ACHN (cell line): Measurements from ENCODE around the gene ATOH7.
"Not testable (repeated sequence)": the region's sequence is repeated elsewhere in the genome, so short reads cannot be mapped to it uniquely, and the experiment has no call there.

ENCODE experiments used
- DNase-seq: peaks from one replicate; pipeline ENCODE4 v3.0.0-alpha.2; 2015
- in situ Hi-C: cut with HindIII; loops from 2 replicates; pipeline ENCODE4 v1.10.0; 2017; ENCODE audit warnings: low sequenced_read_pairs, low pct_ligation_motif_present, low pct_unique_long_range_greater_than_20kb

The ATOH7 gene

DNA sequence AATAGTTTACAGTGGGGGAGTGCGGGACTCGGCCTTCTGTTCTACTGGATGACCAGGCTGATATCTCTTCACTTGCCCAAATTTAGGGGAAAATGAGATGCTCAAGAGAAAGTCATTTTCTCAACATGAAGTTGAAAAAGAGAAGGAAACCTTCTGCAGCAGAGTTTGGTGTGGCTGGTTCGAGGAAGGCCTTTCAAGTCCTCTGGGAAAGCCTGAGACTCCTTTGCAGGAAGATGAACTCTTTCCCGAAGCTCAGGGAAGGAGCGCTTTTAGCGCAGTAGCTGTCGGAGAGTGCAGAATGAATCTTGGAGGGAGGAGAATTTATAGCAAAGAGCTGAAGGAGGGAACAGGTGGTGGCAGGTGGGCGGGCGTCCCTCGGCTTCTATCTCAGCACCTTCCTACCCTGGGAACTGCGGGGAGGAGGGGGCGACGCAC, at the start of gene ATOH7:
ATOH7 (minus strand) TSS at position 297 of the 435 bp plus-strand sequence. CDS start 436 bp downstream, outside the sequence.
- in situ Hi-C loops: no loop called here
- no peak for DNase-seq

DNA sequence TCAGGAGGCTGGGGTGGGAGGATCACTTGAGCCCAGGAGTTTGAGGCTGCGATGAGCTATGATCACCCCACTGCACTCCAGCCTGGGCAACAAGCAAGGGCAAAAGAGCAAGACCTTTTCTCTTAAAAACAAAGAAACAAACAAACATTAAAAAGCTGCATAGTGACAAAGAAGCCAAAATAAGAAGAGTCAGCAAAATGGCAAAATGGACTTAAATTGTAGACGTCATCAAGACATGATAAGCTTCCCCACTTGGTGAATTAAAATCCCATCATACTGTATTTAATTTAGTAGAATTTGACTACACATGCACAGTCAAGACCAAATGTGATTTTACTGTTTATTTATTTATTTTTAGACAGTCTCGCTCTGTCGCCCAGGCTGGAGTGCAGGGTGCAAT, 48.8 kb upstream of the ATOH7 start:
- in situ Hi-C loops: no loop called here
- DNase-seq: no peak

DNA sequence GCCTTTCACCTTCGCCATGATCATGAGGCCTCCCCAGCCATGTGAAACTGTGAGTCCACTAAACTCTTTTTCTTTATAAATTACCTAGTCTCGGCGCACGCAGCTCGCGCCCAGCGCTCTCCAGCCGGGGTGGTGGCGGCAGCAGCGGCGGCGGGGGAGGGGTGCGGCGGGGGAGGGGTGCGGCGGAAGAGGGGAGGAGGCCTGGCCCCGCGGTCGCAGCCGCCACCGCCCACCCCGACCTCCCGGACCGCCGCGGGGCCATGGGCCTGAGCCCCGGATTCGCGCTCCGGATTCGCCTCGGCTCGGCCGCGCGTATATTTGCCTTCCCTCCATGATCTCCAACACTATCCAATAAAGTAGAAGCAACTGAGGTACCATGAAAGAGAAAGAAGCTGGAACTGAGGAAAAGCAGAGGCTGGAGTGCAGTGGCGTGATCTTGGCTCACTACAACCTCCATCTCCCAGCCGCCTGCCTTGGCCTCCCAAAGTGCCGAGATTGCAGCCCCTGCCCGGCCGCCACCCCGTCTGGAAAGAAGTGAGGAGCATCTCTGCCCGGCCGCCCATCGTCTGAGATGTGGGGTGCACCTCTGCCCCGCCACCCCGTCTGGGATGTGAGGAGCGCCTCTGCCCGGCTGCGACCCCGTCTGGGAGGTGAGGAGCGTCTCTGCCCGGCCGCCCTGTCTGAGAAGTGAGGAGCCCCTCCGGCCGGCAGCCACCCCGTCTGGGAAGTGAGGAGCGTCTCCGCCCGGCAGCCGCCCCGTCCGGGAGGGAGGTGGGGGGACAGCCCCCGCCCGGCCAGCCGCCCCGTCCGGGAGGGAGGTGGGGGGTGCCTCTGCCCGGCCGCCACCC, 47.2 kb upstream of the ATOH7 start:
- in situ Hi-C loops, DNase-seq: not testable (repeated sequence)

DNA sequence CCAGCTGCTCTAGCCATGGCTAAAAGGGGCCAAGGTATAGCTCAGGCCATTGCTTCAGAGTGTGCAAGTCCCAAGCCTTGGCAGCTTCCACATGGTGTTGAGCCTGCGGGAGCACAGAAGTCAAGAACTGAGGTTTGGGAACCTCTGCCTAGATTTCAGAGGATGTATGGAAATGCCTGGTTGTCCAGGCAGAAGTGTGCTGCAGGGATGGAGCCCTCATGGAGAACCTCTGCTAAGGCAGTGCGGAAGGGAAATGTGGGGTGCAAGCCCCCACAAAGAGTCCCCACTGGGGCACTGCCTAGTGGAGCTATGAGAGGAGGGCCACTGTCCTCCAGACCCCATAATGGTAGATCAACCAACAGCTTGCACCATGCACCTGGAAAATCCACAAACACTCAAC, 45.9 kb upstream of the ATOH7 start:
- in situ Hi-C loops, DNase-seq: not testable (repeated sequence)

DNA sequence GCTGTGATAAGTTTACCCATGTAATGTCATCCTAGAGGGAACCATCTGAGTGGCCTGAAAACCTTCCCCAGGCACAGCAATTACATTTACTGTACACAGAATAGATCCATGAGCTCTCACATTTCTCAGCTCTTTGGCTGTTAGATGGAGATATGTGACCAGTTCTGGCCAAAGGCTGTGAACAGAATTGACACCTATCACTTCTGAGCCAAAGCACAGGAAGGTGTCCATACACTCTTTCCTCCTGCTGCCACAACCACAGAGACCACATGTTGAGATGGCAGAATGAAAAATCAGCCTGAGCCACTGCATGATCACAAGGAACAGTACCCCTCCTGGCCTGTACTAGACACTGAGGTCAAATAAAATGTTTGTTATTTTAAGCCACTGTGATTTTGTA, 44.3 kb upstream of the ATOH7 start:
- in situ Hi-C loops: no loop called here
- DNase-seq: no peak

DNA sequence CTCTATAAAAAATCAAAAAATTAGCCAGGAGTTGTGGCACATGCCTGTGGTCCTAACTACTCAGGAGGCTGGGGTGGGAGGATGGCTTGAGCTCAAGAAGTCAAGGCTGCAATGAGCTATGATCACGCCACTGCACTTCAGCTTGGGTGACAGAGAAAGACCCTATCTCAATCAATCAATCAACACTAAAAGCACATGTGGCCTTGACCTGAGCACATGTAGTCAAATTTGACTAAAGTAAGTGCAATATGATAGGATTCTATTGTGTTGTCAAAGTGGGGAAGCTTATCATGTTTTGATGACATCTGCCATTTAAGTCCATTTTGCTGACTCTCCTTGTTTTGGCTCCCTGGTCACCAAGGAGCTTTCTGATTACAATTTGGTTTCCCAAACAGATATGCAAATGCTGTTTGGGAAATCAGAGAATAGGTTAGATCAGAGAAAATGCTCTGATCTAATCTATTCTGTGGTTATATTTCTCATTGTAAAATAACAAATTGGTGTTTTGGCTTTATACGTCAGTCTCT, 43.8 kb upstream of the ATOH7 start:
- in situ Hi-C loops: no loop called here
- no peak for DNase-seq

DNA sequence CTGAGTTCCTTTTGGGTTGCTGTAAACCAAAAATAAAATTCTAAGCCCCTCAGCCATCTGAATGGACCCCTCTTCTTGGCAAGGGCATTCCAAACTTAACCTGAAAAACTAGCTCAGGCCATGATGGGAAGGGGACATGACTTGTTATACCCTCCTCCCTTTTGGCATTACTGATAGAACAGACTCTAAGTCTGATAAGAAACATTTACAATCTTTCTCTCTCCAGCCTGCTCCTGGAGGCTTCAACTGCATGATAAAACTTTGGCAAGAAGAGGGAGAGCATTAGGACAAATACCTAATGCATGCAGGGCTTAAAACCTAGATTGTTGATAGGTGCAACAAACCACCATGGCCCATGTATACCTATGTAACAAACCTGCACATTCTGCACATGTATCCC, 40.9 kb upstream of the ATOH7 start:
- in situ Hi-C loops: no loop called here
- DNase-seq: no peak

DNA sequence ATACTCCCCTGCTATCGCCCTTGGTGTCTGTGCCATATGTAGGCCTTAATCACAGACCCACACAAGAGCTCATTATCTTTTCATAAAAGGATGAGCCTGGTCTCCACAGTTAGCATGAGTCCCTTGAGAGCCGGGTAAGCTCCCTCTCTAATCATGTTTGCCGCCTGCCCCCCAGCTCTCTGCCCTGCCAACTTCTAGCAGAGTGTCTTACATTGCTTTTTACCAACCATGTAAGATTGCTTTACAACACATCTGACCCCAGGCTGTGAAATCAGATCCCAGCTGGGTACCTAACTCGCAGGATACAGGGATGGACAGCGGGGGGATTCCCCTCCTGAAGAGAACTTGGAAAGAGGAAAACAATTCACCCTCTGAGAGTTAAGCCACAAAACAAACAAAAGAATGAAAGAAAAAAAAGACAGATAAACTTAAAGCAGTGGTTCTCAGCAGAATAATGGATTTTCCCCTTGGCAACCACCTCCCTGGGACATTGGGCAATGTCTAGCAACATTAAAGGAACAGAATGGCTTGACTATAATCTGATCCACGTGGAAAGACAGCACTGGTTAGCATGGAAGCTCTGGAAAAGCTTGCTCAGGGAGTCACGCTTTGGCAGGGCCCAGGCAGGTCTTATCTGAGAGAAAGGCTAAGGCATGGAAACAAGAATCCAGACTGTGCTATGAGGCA, 39.4 kb upstream of the ATOH7 start:
- DNase-seq: no peak
- in situ Hi-C loops: no loop called here

DNA sequence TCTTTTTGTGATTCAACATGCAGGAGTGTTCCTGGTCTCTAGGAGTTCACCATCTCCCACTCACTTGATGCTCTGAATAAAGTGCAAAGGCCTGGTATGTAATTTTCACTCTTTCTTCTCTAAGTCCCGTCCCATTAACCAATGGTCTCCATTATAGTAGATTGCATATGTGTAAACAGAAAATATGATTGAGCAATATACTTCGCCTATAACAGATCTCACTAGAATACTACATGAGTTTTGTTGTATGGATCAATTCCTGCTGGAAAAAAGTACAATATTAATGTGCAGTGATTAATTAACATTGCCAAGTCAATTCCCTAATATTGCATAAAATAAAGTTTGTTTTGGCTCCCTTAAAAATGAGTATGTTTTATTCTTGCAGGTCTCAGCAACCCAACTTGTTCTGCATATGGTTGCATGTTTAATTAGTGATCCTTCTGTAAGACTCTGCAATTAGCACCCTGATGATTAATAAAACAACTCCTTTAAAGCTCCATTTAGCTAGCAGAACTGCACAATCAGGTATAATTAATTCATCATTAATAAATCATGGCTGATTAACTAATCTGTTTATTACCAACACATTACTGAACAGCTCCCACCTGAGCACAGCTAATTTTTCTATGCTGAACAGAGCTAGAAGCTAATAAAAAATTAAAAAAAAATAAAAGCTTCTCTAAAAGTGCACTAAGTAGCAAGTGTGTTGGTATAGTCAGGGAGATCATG, 37.8 kb upstream of the ATOH7 start:
- in situ Hi-C loops: no loop called here
- no peak for DNase-seq

DNA sequence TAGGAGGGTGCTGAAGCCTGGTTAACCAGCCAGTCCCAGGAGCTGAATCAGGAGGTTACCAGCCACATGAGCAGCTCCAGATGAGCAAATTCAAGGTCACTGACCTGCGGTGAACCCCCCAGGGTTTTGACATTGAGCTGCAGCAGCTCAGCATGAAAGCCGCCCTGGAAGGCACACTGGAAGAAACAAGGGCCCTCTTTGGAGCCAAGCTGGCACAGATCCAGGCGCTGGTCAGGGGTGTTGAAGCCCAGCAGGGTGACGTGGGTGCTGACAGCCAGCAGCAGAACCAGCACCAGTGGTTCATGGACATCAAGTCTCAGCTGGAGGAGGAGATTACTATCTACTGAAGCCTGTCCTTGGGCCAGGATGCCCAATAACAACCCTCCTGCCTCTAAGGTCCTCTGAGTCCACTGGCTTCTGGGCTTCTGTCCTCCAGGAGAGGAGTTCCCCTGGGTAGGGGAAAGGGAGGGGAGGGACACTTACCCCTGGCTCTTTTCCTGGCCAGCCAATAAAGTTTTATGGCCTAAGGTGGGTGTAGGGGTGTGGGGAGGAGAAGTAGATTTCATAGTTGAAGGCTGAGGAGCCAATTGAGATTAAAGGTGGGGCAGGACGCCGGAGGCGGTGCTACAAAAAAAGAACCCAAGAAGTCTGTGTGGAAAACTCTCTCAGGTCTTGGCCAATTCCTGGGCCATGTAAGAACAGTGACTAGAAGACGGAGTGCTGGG, 29.4 kb upstream of the ATOH7 start:
- DNase-seq: no peak
- in situ Hi-C loops: no loop called here

DNA sequence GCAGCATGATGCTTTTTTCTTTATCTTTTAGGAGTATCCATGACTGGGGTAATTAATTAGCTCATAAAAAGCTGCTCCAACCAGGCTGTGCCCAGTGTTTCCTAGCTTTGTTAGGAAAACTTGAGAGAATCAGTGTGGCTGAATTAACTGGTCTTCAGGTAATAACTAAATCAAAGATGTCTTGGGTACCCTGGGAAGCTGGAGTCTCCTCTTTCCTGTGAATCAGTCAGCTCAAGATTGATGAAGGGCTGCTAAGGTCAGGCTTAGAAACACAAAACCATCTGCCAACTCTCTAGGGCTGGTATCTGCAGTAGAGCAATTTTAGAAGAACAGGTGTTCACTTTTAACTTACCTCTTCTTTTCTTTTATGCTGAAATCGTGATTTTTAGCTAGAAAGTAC, 21.4 kb upstream of the ATOH7 start:
- no peak for DNase-seq
- in situ Hi-C loops: no loop called here

DNA sequence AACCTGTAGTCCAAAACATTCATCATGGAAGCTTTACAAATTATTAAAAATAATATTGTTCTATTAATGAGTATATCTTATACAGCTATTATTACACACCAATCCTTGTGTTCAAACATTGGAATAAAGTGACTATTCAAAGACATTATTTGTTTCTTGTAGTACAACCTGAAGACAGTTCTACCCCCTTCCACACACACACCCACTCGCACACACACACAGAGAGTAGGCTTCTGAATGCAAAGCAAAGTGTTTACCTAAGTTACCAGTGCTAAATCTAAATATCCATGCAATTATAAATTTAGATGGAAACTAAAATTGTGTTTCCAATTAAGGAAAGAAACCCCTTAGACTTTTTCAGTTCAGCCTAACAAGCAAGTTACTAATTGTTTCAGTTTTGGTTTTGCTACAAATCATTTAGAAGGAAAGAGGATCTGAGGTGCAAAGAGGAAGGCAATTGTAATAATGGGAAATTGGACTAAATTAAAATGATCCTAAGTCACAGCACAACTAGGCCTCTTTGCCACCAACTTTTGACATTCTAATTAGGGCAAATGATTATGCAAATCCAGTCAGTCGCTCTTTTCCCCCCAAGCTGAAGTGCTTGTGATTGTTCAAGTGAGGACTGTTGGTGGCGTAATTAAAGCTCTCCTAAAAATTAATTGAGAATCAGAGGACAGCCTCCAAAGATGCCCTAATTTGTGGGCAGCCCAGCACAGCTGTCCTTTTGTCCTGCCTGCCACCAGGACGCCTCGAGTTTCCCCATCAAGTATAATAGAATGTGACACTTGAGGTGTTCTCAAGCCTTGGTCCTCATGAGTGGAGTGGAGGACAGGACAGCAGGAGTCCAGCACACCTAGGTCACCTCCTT, 19.9 kb upstream of the ATOH7 start:
- no peak for DNase-seq
- in situ Hi-C loops: no loop called here

DNA sequence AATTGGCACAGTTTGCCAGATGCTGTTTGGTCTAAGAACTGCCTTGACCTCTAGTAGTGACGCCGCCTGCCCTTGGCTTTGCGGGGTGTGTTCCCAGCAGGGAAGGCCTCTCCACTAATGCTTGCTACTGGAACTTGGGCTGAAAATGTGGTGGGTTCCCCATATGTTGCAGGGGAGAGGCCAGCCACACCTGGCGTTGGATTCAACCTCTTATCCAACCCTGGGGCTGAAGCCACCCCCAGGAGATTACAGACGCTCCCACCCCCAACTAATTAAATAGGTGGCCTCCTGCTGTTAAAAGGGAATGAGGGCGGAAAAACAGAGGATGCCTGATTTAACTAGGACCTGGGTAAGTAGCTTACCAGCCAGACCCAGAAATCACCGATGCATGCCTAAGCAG, 19.2 kb upstream of the ATOH7 start:
- in situ Hi-C loops: no loop called here
- no peak for DNase-seq

DNA sequence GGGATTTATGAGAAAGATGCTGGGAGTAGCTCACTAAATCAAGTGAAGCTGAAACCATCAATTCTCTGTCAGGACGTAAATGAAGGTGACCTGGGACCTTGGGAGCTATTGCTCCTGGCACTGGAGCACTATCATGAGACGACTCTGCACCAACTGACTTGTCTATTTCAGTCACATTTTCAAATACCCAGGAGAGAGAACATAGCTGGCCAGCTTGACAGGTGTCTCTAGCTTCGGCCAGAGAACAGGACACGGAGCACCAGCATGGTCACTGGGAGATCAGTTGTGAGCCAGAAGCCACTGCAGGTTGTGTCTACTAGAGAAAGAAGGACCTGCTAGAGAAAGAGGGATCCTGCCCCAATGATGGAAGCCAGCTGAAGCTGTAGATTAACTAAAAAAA, 17.4 kb upstream of the ATOH7 start:
- in situ Hi-C loops: no loop called here
- no peak for DNase-seq

DNA sequence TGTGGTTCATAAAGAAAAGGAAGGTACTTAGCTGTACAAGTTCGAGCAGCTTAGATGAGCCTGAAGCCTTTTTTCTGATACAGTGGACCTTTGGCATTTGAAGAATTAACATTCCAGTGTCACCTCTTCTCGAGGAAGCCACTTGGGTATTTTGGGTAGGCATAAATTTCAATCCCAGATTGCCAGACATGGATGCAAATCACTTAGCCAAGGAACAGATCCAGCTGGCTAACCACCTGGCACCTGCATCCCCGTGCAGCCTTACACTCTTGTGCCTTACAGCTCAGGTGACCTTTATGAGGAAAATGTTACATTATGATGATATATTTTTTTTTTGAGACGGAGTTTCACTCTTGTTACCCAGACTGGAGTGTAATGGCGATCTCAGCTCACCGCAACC, 16.0 kb upstream of the ATOH7 start:
- no peak for DNase-seq
- in situ Hi-C loops: no loop called here

DNA sequence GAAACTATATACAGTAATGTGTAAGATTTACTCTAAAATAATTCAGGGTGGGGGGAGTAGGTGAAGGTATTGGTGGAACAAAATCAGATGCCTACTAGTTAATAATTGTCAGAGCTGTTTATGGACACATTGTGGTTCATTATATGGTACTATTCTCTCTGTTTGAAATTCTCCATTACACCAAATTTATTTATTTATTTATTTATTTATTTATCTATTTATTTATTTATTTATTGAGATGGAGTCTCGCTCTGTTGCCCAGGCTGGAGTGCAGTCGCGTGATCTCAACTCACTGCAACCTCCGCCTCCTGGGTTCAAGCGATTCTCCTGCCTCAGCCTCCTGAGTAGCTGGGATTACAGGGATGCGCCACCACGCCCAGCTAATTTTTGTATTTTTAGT, 14.5 kb upstream of the ATOH7 start:
- in situ Hi-C loops: not testable (repeated sequence)

DNA sequence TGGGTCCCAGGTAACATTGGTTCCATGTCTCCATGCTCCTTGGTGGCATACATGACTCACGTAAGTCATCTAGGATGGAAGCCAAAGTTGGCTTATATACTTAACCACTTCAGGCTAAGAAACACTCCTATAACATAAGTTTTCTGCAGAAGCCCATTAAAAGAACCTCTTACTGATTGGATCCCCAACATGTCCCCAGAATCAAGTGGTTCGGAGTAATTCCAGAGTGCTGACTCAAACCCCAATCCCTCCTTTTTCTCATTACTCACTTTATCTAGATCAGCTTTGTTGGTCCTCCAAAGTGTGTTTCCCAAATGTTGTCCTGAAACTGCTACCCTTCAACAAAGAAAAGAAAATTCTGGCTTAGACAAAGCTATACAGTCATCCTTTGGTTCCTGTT, 10.1 kb upstream of the ATOH7 start:
- in situ Hi-C loops: no loop called here
- no peak for DNase-seq

More for the DNA sequence above, 14.5 kb upstream of the ATOH7 start:
- DNase-seq: not testable (repeated sequence)
